SK-N-SH treated with all-trans-retinoic acid at 6 μM for 48 hours (cell line): ENCODE results near the gene GPER1.

Experiments
- BACH2 ChIP-seq: fragments of 250-450 bp; sonication (Bioruptor Pico); IDR thresholded peaks from 2 replicates; pipeline ENCODE4 v1.9.0; 2021; ENCODE audit warnings: mild to moderate bottlenecking, borderline replicate concordance
- CSDC2 ChIP-seq: fragments of 250-450 bp; sonication (Bioruptor Pico); IDR thresholded peaks from 2 replicates; pipeline ENCODE4 v1.5.0; 2020; ENCODE audit warnings: mild to moderate bottlenecking, moderate library complexity
- ESRRG ChIP-seq: fragments of 250-450 bp; sonication (Bioruptor Pico); IDR thresholded peaks from 2 replicates; pipeline ENCODE4 v1.6.1; 2021; ENCODE audit warnings: mild to moderate bottlenecking
- PATZ1 ChIP-seq: fragments of 250-450 bp; sonication (Bioruptor Pico); IDR thresholded peaks from 2 replicates; pipeline ENCODE4 v1.8.0; 2020; ENCODE audit warnings: mild to moderate bottlenecking, moderate library complexity, borderline replicate concordance
- PPARA ChIP-seq: fragments of 250-450 bp; sonication (Bioruptor Pico); IDR thresholded peaks from 2 replicates; pipeline ENCODE4 v1.5.0; 2020; ENCODE audit warnings: mild to moderate bottlenecking, borderline replicate concordance
- RARB ChIP-seq: fragments of 250-450 bp; sonication (Bioruptor Pico); IDR thresholded peaks from 2 replicates; pipeline ENCODE4 v1.8.0; 2021; ENCODE audit warnings: mild to moderate bottlenecking, moderate library complexity
- SNAI2 ChIP-seq: fragments of 250-450 bp; sonication (Bioruptor Pico); IDR thresholded peaks from 2 replicates; pipeline ENCODE4 v1.5.0; 2020; ENCODE audit warnings: mild to moderate bottlenecking, moderate library complexity
- TCF4 ChIP-seq: fragments of 250-450 bp; sonication (Bioruptor Pico); IDR thresholded peaks from 2 replicates; pipeline ENCODE4 v1.8.0; 2021; ENCODE audit warnings: mild to moderate bottlenecking, moderate library complexity, borderline replicate concordance
- TSHZ2 ChIP-seq: fragments of 250-450 bp; sonication (Bioruptor Pico); IDR thresholded peaks from 2 replicates; pipeline ENCODE4 v1.5.0; 2020; ENCODE audit warnings: mild to moderate bottlenecking, moderate library complexity
- ZC3H10 ChIP-seq: fragments of 250-450 bp; sonication (Bioruptor Pico); IDR thresholded peaks from 2 replicates; pipeline ENCODE4 v1.5.1; 2021; ENCODE audit warnings: mild to moderate bottlenecking, moderate library complexity
- ZFP30 ChIP-seq: fragments of 450-650 bp; formaldehyde crosslinking; IDR thresholded peaks from 2 replicates; pipeline ENCODE4 v1.5.0; 2022; ENCODE audit warnings: mild to moderate bottlenecking, moderate library complexity
- ZNF70 ChIP-seq: fragments of 450-650 bp; formaldehyde crosslinking; IDR thresholded peaks from 2 replicates; pipeline ENCODE4 v1.5.0; 2020; ENCODE audit warnings: mild to moderate bottlenecking, moderate library complexity

- TF ChIP-seq ESRRG (no peak), PATZ1 (no peak), PPARA (CRISPR knock-in tag) (no peak), BACH2 (CRISPR knock-in tag) (no peak), SNAI2 (CRISPR knock-in tag) (no peak), TSHZ2 (CRISPR knock-in tag) (no peak), TCF4 (CRISPR knock-in tag) (no peak), ZC3H10 (no peak), CSDC2 (CRISPR knock-in tag) (no peak), ZFP30 (CRISPR knock-in tag) (no peak), ZNF70 (CRISPR knock-in tag) (no peak), RARB (CRISPR knock-in tag) (no peak)
These were observed 16.7 kb downstream of the GPER1 start for GRCh38 chr7:1104516-1105179.
